Measurements from ENCODE around the gene MVB12B. TPM values are rescaled to one million over a fixed set of nuclear protein-coding genes. Genes with fewer than 3 reads are reported as not detected.

Gene MVB12B
- total RNA-seq, 1 experiment from 2014 or later: 9.4 TPM

DNA sequence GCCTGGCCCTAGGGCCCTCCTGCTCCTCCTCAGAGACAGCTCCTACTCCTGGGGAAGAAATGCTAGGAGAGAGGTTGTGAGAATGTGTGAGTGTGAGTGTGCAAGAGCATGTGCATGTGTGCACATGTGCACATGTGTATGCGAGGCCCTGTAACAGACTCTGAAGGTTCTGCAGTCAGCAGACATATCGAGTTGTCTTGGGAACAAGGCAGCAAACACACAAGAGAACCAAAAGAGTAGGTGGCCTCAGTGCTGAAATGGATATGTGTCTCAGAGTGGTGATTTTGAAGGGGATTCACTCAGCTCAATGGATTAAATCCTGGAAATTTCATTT, 50.5 kb downstream of the MVB12B start:
- in situ Hi-C loops (cut with HindIII; ENCODE audit: low pct_unique_long_range_greater_than_20kb, low sequenced_read_pairs): no loop called here

DNA sequence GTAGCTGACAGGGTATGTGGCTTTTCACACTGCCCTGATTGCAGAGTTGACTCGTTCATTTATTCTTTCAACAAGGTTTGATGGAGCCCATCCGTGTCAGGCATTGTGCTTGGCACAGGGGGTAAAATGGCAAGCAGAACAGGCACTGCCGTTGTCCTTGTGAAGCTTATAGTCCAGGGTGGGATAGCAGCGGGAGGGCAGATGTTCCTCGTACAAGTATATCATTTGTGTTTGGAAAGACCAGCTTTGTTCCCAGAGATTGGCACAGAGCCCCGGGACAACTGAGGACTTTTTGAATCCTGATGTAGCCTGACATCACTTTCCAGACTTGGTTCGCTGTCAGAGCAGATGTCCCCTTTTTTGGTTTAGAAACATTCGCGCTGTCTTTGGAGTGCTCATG, 50.9 kb downstream of the MVB12B start:
- H3K27me3 ChIP-seq (ENCODE audit: control insufficient read depth, insufficient read depth, low read length): no peaks in the 10 kb centered on the region
- in situ Hi-C loops (cut with HindIII; ENCODE audit: low pct_unique_long_range_greater_than_20kb, low sequenced_read_pairs) (no loop called here), intact Hi-C loops (cut with micrococcal nuclease; ENCODE audit: unreplicated experiment) (no loop called here)
- POLR2A ChIA-PET: no interaction called here
- H3K9me3 ChIP-seq (ENCODE audit: control insufficient read depth, insufficient read depth, low read depth, low read length): no peaks in the 10 kb centered on the region
- CTCF ChIA-PET: no interaction called here
- ATAC-seq (no peak), DNase-seq (ENCODE audit: low read depth, low spot score) (no peak)
- no peaks in the 10 kb centered on the region for H3K36me3 ChIP-seq (ENCODE audit: control insufficient read depth, insufficient read depth, low read length)
- peaks cover 29% of the 10 kb centered on the region for H3K4me1 ChIP-seq (ENCODE audit: control insufficient read depth, insufficient read depth, low read length)
- TF ChIP-seq, protein P1, sequence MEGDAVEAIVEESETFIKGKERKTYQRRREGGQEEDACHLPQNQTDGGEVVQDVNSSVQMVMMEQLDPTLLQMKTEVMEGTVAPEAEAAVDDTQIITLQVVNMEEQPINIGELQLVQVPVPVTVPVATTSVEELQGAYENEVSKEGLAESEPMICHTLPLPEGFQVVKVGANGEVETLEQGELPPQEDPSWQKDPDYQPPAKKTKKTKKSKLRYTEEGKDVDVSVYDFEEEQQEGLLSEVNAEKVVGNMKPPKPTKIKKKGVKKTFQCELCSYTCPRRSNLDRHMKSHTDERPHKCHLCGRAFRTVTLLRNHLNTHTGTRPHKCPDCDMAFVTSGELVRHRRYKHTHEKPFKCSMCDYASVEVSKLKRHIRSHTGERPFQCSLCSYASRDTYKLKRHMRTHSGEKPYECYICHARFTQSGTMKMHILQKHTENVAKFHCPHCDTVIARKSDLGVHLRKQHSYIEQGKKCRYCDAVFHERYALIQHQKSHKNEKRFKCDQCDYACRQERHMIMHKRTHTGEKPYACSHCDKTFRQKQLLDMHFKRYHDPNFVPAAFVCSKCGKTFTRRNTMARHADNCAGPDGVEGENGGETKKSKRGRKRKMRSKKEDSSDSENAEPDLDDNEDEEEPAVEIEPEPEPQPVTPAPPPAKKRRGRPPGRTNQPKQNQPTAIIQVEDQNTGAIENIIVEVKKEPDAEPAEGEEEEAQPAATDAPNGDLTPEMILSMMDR (IDR thresholded peaks at IDR 0.05): no peak
- no peak for TF ChIP-seq POLR2AphosphoS5 (IDR thresholded peaks at IDR 0.05; ENCODE audit: low read depth, low read length)
- no TSS peak for BruUV-seq (replicated peaks)
- H3K27ac ChIP-seq (ENCODE audit: low read length): no peak overlapping the region
- H3K4me3 ChIP-seq (ENCODE audit: low read depth in 2 of 2, low read length in 2 of 2): no peak overlapping the region

More for the DNA sequence above, 50.5 kb downstream of the MVB12B start:
- TF ChIP-seq, protein P1 (IDR thresholded peaks at IDR 0.05): no peak
- TF ChIP-seq TCF7L2 (IDR thresholded peaks at IDR 0.05; ENCODE audit: low read depth, low read length) (no peak), SIN3A (IDR thresholded peaks at IDR 0.05; ENCODE audit: borderline replicate concordance, insufficient read depth, low read depth, low read length) (no peak), POLR2AphosphoS5 (IDR thresholded peaks at IDR 0.05; ENCODE audit: low read depth, low read length) (no peak)
- TF ChIP-seq, protein P2, sequence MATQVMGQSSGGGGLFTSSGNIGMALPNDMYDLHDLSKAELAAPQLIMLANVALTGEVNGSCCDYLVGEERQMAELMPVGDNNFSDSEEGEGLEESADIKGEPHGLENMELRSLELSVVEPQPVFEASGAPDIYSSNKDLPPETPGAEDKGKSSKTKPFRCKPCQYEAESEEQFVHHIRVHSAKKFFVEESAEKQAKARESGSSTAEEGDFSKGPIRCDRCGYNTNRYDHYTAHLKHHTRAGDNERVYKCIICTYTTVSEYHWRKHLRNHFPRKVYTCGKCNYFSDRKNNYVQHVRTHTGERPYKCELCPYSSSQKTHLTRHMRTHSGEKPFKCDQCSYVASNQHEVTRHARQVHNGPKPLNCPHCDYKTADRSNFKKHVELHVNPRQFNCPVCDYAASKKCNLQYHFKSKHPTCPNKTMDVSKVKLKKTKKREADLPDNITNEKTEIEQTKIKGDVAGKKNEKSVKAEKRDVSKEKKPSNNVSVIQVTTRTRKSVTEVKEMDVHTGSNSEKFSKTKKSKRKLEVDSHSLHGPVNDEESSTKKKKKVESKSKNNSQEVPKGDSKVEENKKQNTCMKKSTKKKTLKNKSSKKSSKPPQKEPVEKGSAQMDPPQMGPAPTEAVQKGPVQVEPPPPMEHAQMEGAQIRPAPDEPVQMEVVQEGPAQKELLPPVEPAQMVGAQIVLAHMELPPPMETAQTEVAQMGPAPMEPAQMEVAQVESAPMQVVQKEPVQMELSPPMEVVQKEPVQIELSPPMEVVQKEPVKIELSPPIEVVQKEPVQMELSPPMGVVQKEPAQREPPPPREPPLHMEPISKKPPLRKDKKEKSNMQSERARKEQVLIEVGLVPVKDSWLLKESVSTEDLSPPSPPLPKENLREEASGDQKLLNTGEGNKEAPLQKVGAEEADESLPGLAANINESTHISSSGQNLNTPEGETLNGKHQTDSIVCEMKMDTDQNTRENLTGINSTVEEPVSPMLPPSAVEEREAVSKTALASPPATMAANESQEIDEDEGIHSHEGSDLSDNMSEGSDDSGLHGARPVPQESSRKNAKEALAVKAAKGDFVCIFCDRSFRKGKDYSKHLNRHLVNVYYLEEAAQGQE (IDR thresholded peaks at IDR 0.05; ENCODE audit: insufficient read depth in 1 of 2, low read depth in 2 of 2, low read length in 1 of 2): no peak
- no peak for ATAC-seq
- intact Hi-C loops (cut with micrococcal nuclease; ENCODE audit: unreplicated experiment): no loop called here
- Histone ChIP-seq H3K36me3 (ENCODE audit: control insufficient read depth, insufficient read depth, low read length) (no peaks in the 10 kb centered on the region), H3K27ac (ENCODE audit: low read length) (no peak overlapping the region), H3K4me1 (ENCODE audit: control insufficient read depth, insufficient read depth, low read length) (peaks cover 29% of the 10 kb centered on the region), H3K4me3 (ENCODE audit: low read depth in 2 of 2, low read length in 2 of 2) (no peak overlapping the region), H3K9me3 (ENCODE audit: control insufficient read depth, insufficient read depth, low read depth, low read length) (no peaks in the 10 kb centered on the region), H3K27me3 (ENCODE audit: control insufficient read depth, insufficient read depth, low read length) (no peaks in the 10 kb centered on the region)
- BruUV-seq (replicated peaks): no TSS peak
- ChIA-PET POLR2A (no interaction called here), CTCF (no interaction called here)
- DNase-seq (ENCODE audit: low read depth, low spot score): no peak

DNA sequence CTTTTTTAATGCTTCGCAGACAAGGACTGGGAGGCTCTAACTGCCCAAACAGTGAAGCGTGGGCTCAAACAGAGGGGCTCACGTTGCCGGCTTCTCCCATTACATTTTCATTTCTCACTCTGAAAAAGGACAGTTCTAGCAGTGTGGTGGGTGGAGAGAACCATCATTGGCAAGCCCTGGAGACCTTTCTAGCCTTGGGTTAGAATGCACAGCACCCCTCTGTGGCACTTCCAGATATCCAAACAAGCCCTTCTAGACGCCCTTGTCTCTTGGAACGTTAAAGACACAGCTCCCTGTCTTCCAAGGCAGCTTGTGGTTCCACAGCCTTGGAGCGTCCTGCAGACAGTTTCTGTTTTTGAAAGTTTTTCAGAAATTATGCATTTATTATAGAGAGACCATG, 52.1 kb downstream of the MVB12B start:
- DNase-seq (ENCODE audit: low read depth, low spot score): no peak
- intact Hi-C loops (cut with micrococcal nuclease; ENCODE audit: unreplicated experiment) (no loop called here), in situ Hi-C loops (cut with HindIII; ENCODE audit: low pct_unique_long_range_greater_than_20kb, low sequenced_read_pairs) (no loop called here)
- CTCF ChIA-PET: interaction anchor here (1.0 kb wide), 1 partner anchor 20 kb away, joined by 3 read pairs; no protein-coding TSS in a partner anchor
- no peak for ATAC-seq
- TF ChIP-seq, protein P2 (IDR thresholded peaks at IDR 0.05; ENCODE audit: insufficient read depth in 1 of 2, low read depth in 2 of 2, low read length in 1 of 2): no peak
- TF ChIP-seq TCF7L2 (IDR thresholded peaks at IDR 0.05; ENCODE audit: low read depth, low read length) (no peak), SIN3A (IDR thresholded peaks at IDR 0.05; ENCODE audit: borderline replicate concordance, insufficient read depth, low read depth, low read length) (no peak), POLR2AphosphoS5 (IDR thresholded peaks at IDR 0.05; ENCODE audit: low read depth, low read length) (no peak)
- TF ChIP-seq, protein P1 (IDR thresholded peaks at IDR 0.05): no peak
- Histone ChIP-seq H3K4me1 (ENCODE audit: control insufficient read depth, insufficient read depth, low read length) (peaks cover 19% of the 10 kb centered on the region), H3K4me3 (ENCODE audit: low read depth in 2 of 2, low read length in 2 of 2) (no peak overlapping the region), H3K27ac (ENCODE audit: low read length) (no peak overlapping the region), H3K36me3 (ENCODE audit: control insufficient read depth, insufficient read depth, low read length) (no peaks in the 10 kb centered on the region), H3K27me3 (ENCODE audit: control insufficient read depth, insufficient read depth, low read length) (no peaks in the 10 kb centered on the region), H3K9me3 (ENCODE audit: control insufficient read depth, insufficient read depth, low read depth, low read length) (no peaks in the 10 kb centered on the region)
- no TSS peak for BruUV-seq (replicated peaks)
- POLR2A ChIA-PET: no interaction called here
